Measurements from ENCODE around the gene VASH2. TPM values are rescaled to one million over a fixed set of nuclear protein-coding genes. Genes with fewer than 3 reads are reported as not detected.

Gene VASH2
- total and polyA plus RNA-seq, 2 donors (not counting 1 experiment from before 2014, with no cell fraction given) = 0.06 TPM; not detected in 1

DNA sequence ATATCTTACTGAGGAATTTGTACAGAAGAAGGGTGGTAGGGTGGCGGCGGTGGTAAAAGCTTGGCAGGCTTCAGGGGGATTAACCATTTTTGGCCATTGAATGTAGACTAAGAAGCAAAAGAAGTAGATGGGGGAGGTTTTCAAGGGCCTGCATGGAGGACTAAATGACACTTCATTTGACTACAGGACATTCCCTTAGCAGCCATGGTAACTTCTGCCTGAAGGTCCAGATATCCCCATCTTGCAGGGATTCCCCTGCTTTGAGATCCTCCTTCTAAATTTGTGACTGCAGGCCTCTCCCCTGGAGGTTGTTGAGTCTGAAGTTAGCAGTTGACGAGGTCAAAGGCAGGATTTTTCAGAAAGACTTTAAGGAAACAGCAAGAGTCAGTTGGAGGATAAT lies 4.8 kb downstream of the VASH2 start:
- Histone ChIP-seq H3K79me2 (ENCODE audit: control insufficient read depth, insufficient read depth, low read length) (no peaks in the 10 kb centered on the region), H3K27ac (ENCODE audit: low read length in 2 of 2) (no peak overlapping the region), H4K20me1 (ENCODE audit: control insufficient read depth, insufficient read depth, low read length, poor library complexity, severe bottlenecking) (no peaks in the 10 kb centered on the region), H3K9me3 (ENCODE audit: control extremely low read depth in 1 of 3, control insufficient read depth in 2 of 3, insufficient read depth in 1 of 3, low read length in 2 of 3) (peaks cover 0 to 2% (median 0%) of the 10 kb centered on the region in 3 donors), H3K4me2 (replicated peaks; ENCODE audit: low read depth, low read length, poor library complexity, severe bottlenecking) (no peak overlapping the region), H3K4me1 (ENCODE audit: control insufficient read depth in 2 of 2, insufficient read depth in 2 of 2, low read length in 2 of 2) (peaks cover 9 to 18% of the 10 kb centered on the region in 2 donors), H3K4me3 (ENCODE audit: control extremely low read depth in 1 of 5, extremely low read depth in 1 of 5, insufficient read depth in 1 of 5, low read depth in 2 of 5, low read length in 4 of 5) (no peak overlapping the region), H3K27me3 (replicated peaks in 1 of 4; ENCODE audit: control extremely low read depth in 1 of 4, control insufficient read depth in 3 of 4, insufficient read depth in 4 of 4, low read length in 3 of 4) (peaks cover 0 to 27% (median 7%) of the 10 kb centered on the region in 4 experiments), H3K9ac (ENCODE audit: low read length) (no peak overlapping the region), H2AFZ (ENCODE audit: insufficient read depth, low read depth, low read length, poor library complexity, severe bottlenecking) (no peak overlapping the region), H3K36me3 (replicated peaks in 1 of 2; ENCODE audit: control extremely low read depth in 1 of 2, control insufficient read depth in 1 of 2, extremely low read depth in 1 of 2, insufficient read depth in 2 of 2, low read length in 1 of 2) (no peaks in the 10 kb centered on the region)
- ATAC-seq (ENCODE audit: low read depth) (no peak), DNase-seq (no peak)
- Mint-ChIP-seq H3K27ac (no peak overlapping the region), H3K4me1 (peaks cover 9% of the 10 kb centered on the region), H3K9me3 (ENCODE audit: insufficient read depth) (no peaks in the 10 kb centered on the region), H3K4me3 (no peak overlapping the region), H3K27me3 (peaks cover 17% of the 10 kb centered on the region)
- intact Hi-C loops (cut with micrococcal nuclease) = no loop called here
- TF ChIP-seq EZH2 (IDR thresholded peaks at IDR 0.05; ENCODE audit: borderline replicate concordance, insufficient read depth, low read depth, low read length, poor library complexity, severe bottlenecking) = no peak
- TF ChIP-seq, protein P1, sequence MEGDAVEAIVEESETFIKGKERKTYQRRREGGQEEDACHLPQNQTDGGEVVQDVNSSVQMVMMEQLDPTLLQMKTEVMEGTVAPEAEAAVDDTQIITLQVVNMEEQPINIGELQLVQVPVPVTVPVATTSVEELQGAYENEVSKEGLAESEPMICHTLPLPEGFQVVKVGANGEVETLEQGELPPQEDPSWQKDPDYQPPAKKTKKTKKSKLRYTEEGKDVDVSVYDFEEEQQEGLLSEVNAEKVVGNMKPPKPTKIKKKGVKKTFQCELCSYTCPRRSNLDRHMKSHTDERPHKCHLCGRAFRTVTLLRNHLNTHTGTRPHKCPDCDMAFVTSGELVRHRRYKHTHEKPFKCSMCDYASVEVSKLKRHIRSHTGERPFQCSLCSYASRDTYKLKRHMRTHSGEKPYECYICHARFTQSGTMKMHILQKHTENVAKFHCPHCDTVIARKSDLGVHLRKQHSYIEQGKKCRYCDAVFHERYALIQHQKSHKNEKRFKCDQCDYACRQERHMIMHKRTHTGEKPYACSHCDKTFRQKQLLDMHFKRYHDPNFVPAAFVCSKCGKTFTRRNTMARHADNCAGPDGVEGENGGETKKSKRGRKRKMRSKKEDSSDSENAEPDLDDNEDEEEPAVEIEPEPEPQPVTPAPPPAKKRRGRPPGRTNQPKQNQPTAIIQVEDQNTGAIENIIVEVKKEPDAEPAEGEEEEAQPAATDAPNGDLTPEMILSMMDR (IDR thresholded peaks at IDR 0.05) = no peak
- 78% methylated on average over 1 of the region's 3 CpGs for WGBS (ENCODE audit: insufficient coverage)
- ChIA-PET CTCF (no interaction called here), POLR2A (no interaction called here)

DNA sequence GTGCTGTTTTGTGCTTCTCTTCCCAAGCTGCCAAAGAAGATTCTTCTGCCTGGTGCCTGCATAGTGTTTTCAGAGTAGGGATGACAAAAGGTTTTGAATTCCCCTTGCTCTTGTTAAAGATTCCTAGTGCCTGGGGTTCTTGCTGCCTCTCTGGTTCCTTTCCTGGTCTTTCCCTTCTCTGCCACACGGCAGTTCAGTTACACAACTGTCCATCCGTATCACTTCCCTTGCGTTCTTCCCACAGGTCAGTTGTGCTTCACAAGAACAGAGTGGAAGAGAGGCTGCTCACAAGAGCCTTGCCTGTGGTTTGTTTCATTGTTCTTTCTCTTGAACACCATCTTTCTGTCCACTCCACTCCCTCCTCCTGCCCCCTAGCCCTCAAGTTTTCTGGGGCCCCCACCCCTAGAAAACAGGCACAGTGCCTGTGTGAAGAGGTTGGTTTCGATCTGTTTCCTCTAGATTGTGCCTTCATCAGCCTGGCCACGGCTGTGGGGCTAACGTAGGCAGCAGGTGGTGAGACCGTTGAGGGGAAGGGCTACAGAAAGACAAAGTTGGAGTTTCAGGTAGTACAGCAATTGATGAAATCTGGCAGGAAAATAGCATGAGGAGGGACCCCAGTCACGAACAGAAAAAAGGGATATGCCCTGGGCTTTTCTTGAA lies 5.8 kb downstream of the VASH2 start:
- Histone ChIP-seq H3K4me1 (ENCODE audit: control insufficient read depth in 2 of 2, insufficient read depth in 2 of 2, low read length in 2 of 2) (peaks cover 6 to 10% of the 10 kb centered on the region in 2 donors), H3K27me3 (replicated peaks in 1 of 4; ENCODE audit: control extremely low read depth in 1 of 4, control insufficient read depth in 3 of 4, insufficient read depth in 4 of 4, low read length in 3 of 4) (peaks cover 0 to 17% (median 4%) of the 10 kb centered on the region in 4 experiments), H3K36me3 (replicated peaks in 1 of 2; ENCODE audit: control extremely low read depth in 1 of 2, control insufficient read depth in 1 of 2, extremely low read depth in 1 of 2, insufficient read depth in 2 of 2, low read length in 1 of 2) (no peaks in the 10 kb centered on the region), H2AFZ (ENCODE audit: insufficient read depth, low read depth, low read length, poor library complexity, severe bottlenecking) (peak overlapping the region; percentile 21), H3K79me2 (ENCODE audit: control insufficient read depth, insufficient read depth, low read length) (no peaks in the 10 kb centered on the region), H4K20me1 (ENCODE audit: control insufficient read depth, insufficient read depth, low read length, poor library complexity, severe bottlenecking) (no peaks in the 10 kb centered on the region), H3K9me3 (ENCODE audit: control extremely low read depth in 1 of 3, control insufficient read depth in 2 of 3, insufficient read depth in 1 of 3, low read length in 2 of 3) (peaks cover 0 to 2% (median 0%) of the 10 kb centered on the region in 3 donors), H3K4me2 (replicated peaks; ENCODE audit: low read depth, low read length, poor library complexity, severe bottlenecking) (no peak overlapping the region), H3K9ac (ENCODE audit: low read length) (no peak overlapping the region), H3K4me3 (ENCODE audit: control extremely low read depth in 1 of 5, extremely low read depth in 1 of 5, insufficient read depth in 1 of 5, low read depth in 2 of 5, low read length in 4 of 5) (no peak overlapping the region), H3K27ac (ENCODE audit: low read length in 2 of 2) (no peak overlapping the region)
- Mint-ChIP-seq H3K4me1 (peaks cover 7% of the 10 kb centered on the region), H3K27me3 (peaks cover 14% of the 10 kb centered on the region), H3K4me3 (no peak overlapping the region), H3K9me3 (ENCODE audit: insufficient read depth) (no peaks in the 10 kb centered on the region), H3K27ac (no peak overlapping the region)
- WGBS (ENCODE audit: insufficient coverage) = 30% methylated on average over 5 of the region's 8 CpGs
- ChIA-PET CTCF (no interaction called here), POLR2A (no interaction called here)
- intact Hi-C loops (cut with micrococcal nuclease) = no loop called here
- TF ChIP-seq, protein P1 (IDR thresholded peaks at IDR 0.05) = no peak
- no peak for TF ChIP-seq EZH2 (IDR thresholded peaks at IDR 0.05; ENCODE audit: borderline replicate concordance, insufficient read depth, low read depth, low read length, poor library complexity, severe bottlenecking)
- ATAC-seq (ENCODE audit: low read depth) (no peak), DNase-seq (no peak)

All from B cell (primary cell).